T follicular helper cell (primary cell): ENCODE data around the gene MAFG.

Experiments used
- DNase-seq: peaks from one replicate; pipeline ENCODE4 v3.0.0-alpha.2; 2020; ENCODE audit warnings: low read depth
- total RNA-seq, 2 experiments: gene quantifications; one replicate each; lab custom pipeline; 2026; lab: John Stamatoyannopoulos, UW

Gene MAFG
- total RNA-seq, result 77.3 to 126 reads per million in 2 experiments

- peak; percentile 84 for DNase-seq
Observed at GRCh38 chr17:81927653-81928543, at the start of gene MAFG. MAFG (minus strand) TSS chr17:81927735; CDS start chr17:81923185, 4,550 bp downstream.

DNA sequence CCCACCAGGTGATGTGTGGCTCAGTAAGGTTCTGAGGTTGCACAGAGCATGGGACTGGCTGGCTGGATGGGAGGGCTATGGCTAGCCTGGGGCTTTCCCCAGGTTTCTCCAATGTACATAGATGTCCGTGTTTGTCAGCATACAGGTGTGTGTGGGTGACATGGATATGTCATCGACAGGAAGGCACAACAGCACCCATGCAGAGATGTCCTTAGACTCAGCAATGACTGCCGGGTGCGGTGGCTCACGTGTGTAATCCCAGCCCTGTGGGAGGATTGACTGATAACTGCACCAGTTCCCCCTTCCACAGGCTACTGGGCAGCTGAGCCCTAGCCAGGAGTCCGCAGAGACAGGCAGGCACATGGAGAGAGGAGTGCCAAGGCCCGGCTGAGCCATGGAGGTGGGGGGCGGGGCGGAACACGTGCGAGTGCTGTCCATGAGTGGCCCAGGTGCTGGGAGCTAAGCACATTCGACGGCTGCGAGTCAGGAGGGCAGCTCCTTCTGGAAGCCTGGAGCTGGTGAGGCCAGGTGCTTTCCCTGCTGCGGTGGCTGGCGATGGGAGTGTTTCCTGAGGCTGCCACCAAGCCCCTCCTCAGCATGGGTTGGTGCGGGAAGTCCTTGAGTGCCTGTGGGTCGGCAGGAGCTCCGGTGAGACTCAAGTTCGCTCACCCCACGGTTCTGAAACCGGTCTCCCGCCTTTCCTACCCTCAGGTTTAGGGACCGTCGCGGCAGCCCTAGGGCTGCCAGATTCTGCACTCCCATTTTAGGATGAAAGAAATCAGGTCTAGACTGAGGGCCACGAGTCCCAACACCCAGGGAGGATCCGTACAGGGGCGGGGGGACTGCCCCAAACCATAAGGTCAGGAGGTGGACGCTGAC lies 49.0 kb upstream of the MAFG start:
- DNase-seq, result no peak

DNA sequence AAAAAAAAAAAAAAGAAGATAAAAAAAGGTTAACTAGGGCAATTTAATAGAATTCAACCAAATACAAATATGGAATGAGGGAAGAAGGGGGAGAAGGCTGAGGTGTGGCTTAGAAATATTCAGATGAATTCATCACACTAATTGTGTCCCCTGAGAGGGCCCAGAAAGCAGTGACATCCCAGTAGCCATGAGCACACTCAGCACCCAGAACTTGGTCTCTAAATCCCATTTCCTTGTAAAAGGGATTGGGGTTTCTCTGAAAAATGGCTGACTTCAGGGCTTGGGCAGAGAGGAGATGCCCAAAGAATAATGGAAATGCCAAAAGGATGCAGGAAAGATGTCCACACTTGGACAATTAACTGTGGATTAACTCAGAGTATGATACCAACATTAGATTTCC lies 45.9 kb upstream of the MAFG start:
- DNase-seq, result no peak

DNA sequence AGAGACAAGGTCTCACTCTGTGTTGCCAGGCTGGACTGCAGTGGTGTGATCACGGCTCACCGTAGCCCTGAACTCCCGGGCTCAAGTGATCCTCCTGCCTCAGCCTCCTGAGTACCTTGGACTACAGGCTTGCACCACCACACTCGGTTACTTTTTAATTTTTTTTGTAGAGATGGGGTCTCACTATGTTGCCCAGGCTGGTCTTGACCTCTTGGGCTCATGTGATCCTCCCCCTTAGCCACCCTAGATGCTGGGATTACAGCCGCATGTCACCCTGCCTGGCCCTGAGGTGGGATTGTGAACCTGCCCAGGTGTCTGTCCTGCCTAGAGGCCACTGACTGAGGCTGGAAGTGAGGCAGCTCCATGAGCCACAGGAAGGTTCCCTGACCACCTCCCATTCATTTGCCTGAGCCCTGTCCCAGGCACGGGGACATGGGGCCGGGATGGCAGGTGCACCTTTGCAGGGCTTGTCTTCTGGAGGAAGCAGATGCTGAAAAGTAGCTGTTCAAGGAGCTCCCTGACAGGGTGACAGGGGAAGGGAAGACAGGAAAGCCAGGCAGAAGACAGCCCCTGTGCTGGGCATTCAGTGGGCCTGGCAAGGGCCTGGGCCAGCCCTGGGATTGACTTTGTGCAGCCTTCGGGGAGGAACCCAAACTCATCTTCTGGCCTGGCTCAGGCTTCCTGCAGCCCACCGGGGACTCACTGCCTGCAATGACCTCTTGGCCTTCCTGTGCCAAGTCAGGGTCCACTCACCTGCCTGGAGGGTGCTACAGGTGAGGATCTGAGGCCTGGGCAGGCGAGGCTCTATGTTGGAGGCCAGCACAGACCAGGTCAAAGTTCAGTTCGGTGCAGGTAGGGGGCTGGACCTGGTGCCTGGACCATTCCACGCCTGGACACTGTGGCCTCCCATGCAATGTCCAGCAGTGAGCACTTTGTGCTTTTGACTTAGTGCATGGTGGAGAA lies 41.6 kb upstream of the MAFG start:
- no peak for DNase-seq

- no peak for DNase-seq
Observed at GRCh38 chr17:81968396-81968745, 40.8 kb upstream of the MAFG start.

- peak; percentile 84 for DNase-seq
Observed at GRCh38 chr17:81967533-81968395, 40.2 kb upstream of the MAFG start.

DNA sequence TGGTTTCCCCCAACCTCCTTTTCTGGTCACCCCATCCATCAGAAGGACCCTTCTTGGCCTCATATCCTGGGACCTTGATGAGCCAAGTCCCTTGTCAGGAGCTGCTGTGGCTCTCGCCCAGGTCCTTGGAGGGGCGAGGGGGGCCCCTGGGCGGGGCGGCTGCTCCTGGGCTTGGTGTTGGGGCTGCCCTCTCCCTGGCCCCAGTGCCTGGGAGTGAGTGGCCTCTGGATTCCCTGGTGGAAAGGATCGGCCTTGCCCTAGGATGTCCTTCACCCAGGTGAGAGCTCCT lies 39.7 kb upstream of the MAFG start:
- DNase-seq, result no peak

GRCh38 chr17:81966343-81967243 lies 39.1 kb upstream of the MAFG start:
- no peak for DNase-seq

DNA sequence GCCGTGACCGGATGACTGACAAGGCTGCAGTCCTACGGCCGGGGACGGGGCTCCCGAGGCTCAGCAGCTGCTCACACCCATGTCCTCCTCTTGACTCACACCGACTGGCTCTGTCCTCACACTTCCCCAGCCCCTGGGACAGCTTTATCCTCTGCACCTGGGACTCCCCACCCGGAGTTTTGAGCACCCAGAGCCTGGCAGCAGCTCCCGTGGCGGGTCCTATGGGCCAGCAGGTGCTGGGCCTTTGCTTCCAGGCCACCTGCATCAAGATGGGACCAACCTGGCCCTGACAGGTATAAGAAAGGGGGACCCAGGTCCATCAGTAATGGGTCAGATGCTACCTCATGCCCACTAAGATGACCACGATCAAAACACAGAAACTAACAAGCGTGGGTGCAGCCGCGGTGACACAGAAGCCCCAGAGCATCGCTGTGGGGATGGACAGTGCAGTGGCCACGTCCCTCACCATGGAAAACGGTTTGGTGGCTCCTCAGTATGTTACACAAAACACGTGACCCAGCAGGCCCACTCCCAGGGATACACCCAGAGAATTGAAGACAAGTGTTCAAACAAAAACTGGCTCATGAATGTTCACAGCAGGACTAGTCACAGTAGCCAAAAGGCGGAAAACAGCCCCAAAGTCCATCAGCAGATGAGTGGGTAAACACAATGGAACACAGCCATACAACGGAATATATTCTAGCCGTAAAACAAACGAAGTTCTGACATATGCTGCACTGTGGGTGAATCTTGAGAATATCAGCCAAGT lies 36.7 kb upstream of the MAFG start:
- DNase-seq, result no peak

GRCh38 chr17:81962499-81963441 lies 35.2 kb upstream of the MAFG start:
- no peak for DNase-seq

- no peak for DNase-seq
Observed at GRCh38 chr17:81961521-81962498, 34.3 kb upstream of the MAFG start.

- no peak for DNase-seq
Observed at GRCh38 chr17:81961087-81961511, 33.6 kb upstream of the MAFG start, which contains the start of gene NOTUM. NOTUM (minus strand) TSS chr17:81961187; CDS start chr17:81960909, 278 bp downstream.

GRCh38 chr17:81960130-81960958 lies 32.8 kb upstream of the MAFG start:
- DNase-seq, result no peak

DNA sequence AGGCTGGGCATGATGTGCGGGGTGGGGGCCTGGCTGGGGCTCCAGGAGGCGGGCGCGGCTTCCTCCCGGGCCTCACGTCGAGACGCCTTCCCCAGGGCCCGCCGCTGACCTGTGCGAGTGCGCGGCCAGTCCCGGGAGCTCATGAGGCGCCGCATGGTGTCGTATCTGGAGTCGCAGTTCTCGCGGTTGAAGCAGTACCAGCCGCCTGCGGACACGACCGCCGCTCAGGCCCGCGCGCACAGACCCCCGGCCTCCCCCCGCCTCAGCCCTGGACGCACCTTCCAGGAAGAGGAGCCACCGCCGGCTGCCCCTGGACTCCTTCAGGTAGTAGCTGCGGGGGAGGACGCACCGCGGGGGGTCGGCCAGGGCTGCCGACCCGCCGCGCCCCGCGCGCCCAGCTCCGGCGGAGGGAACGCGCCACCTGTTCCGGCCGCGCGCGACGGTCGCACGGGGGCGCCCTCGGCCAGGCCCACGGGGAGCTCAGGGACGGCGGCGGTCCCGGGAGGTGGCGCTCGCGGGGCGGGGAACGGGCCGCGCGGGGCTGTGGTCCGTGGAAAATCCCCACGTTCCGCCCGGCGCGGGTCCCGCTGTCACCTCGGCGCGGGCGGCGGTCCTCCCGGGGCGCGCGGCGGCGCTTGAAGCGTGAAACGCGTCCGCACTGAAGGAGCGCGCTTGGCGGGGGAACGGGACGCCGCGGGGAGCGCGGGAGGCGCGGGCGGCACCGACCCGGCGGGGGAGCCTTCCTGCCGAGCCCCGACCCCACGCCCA lies 32.0 kb upstream of the MAFG start:
- peak; percentile 76 for DNase-seq
